Measurements from ENCODE around the gene RNF144B.

DNA sequence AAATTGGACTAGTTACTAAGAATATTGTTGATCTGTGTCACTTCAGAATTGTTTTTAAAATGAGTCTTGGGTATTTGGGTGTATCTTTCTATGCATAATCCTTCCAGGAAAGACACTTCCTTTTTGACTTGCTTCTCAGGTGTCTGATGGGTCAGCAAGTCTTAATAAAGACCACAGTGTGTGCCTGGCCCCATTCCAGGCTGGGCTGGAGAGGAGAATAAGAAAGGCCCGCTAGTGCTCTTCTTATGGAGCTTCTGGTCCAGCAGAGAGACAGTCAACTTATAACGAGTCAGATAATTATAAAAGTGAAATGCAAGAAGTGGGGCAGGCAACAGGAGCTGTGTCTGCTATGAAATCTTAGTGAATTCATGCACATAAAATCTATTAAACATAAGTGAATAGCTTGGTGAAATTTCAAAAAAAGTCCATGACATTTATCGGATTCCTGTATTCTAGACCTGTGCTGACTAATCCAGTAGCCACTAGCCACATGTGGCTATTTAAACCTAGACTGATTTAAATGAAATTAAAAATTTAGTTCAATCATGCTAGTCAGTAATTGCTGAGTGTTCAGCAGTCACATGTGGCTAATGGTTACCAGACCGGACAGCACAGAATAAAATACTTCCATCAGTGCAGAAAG lies 42.6 kb downstream of the RNF144B start:
- TF ChIP-seq, protein P1, sequence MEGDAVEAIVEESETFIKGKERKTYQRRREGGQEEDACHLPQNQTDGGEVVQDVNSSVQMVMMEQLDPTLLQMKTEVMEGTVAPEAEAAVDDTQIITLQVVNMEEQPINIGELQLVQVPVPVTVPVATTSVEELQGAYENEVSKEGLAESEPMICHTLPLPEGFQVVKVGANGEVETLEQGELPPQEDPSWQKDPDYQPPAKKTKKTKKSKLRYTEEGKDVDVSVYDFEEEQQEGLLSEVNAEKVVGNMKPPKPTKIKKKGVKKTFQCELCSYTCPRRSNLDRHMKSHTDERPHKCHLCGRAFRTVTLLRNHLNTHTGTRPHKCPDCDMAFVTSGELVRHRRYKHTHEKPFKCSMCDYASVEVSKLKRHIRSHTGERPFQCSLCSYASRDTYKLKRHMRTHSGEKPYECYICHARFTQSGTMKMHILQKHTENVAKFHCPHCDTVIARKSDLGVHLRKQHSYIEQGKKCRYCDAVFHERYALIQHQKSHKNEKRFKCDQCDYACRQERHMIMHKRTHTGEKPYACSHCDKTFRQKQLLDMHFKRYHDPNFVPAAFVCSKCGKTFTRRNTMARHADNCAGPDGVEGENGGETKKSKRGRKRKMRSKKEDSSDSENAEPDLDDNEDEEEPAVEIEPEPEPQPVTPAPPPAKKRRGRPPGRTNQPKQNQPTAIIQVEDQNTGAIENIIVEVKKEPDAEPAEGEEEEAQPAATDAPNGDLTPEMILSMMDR (IDR thresholded peaks at IDR 0.05), result no peak
- TF ChIP-seq POLR2A (IDR thresholded peaks at IDR 0.05), result no peak

Measured in thyroid gland (tissue), 4 donors.